Fibroblast of lung (primary cell): ENCODE results near the gene DIRAS2.

Experiments
- CTCF ChIP-seq, 2 donors: IDR thresholded peaks in 1 of 2; conservative IDR thresholded peaks in 1 of 2; 1 replicate in 1 of 2; 2 replicates in 1 of 2; pipeline ENCODE4 v1.5.1; 2011 to 2012; ENCODE audit warnings: low read length in 2 of 2, control low read depth in 1 of 2, inconsistent platforms in 1 of 2, low read depth in 1 of 2, mild to moderate bottlenecking in 1 of 2
- EZH2 ChIP-seq: IDR thresholded peaks from 2 replicates; pipeline ENCODE4 v1.5.1; 2012; ENCODE audit warnings: low read length, control low read depth, mild to moderate bottlenecking; ENCODE audit errors: missing control alignments

GRCh38 chr9:90659650-90660364 is 17.2 kb upstream of the DIRAS2 start:
- TF ChIP-seq CTCF (conservative IDR thresholded peaks at IDR 0.05 in 1 of 2, IDR thresholded peaks at IDR 0.05 in 1 of 2; ENCODE audit: low read depth in 1 of 2, low read length in 2 of 2) (no peak), EZH2 (no peak)
